ENCODE measurements around the gene DEFB114.
"Not testable (repeated sequence)": the region's sequence is repeated elsewhere in the genome, so short reads cannot be mapped to it uniquely, and the experiment has no call there.

Gene DEFB114

GRCh38 chr6:49964064-49964463 is at the start of gene DEFB114:
DEFB114 (minus strand) TSS chr6:49964164; CDS start chr6:49964105, 59 bp downstream.
- no peak for DNase-seq (ENCODE audit: low read depth)

- no peak for DNase-seq (ENCODE audit: low read depth)
Measured at GRCh38 chr6:50007819-50008218, 43.9 kb upstream of the DEFB114 start.

- no peak for DNase-seq (ENCODE audit: low read depth)
Measured at GRCh38 chr6:50003139-50003538, 39.2 kb upstream of the DEFB114 start.

GRCh38 chr6:49995278-49995677 is 31.3 kb upstream of the DEFB114 start:
- no peak for DNase-seq (ENCODE audit: low read depth)

- no peak for DNase-seq (ENCODE audit: low read depth)
Measured at GRCh38 chr6:49988900-49989299, 24.9 kb upstream of the DEFB114 start.

- DNase-seq (ENCODE audit: low read depth): no peak
Measured at GRCh38 chr6:49987749-49988148, 23.8 kb upstream of the DEFB114 start.

GRCh38 chr6:49986551-49986950 is 22.6 kb upstream of the DEFB114 start:
- no peak for DNase-seq (ENCODE audit: low read depth)

GRCh38 chr6:49982046-49982445 is 18.1 kb upstream of the DEFB114 start:
- DNase-seq (ENCODE audit: low read depth): no peak

- DNase-seq (ENCODE audit: low read depth): no peak
Measured at GRCh38 chr6:49980898-49981297, 16.9 kb upstream of the DEFB114 start.

- no peak for DNase-seq (ENCODE audit: low read depth)
Measured at GRCh38 chr6:49979584-49979983, 15.6 kb upstream of the DEFB114 start.

- DNase-seq (ENCODE audit: low read depth): no peak
Measured at GRCh38 chr6:49978332-49979226, 14.6 kb upstream of the DEFB114 start.

GRCh38 chr6:49969605-49970004 is 5.6 kb upstream of the DEFB114 start, which contains the start of gene DEFB113:
DEFB113 (minus strand) TSS chr6:49969625; CDS start chr6:49969625, 0 bp downstream.
- DNase-seq (ENCODE audit: low read depth): no peak

- no peak for DNase-seq (ENCODE audit: low read depth)
Measured at GRCh38 chr6:49966823-49967222, 2.9 kb upstream of the DEFB114 start.

- no peak for DNase-seq (ENCODE audit: low read depth)
Measured at GRCh38 chr6:49966334-49966733, 2.4 kb upstream of the DEFB114 start.

- DNase-seq (ENCODE audit: low read depth): no peak
Measured at GRCh38 chr6:49958180-49958579, 5.8 kb downstream of the DEFB114 start.

- no peak for DNase-seq (ENCODE audit: low read depth)
Measured at GRCh38 chr6:49955847-49956246, 8.1 kb downstream of the DEFB114 start.

GRCh38 chr6:49951926-49952325 is 12.0 kb downstream of the DEFB114 start:
- DNase-seq (ENCODE audit: low read depth): no peak

- no peak for DNase-seq (ENCODE audit: low read depth)
Measured at GRCh38 chr6:49950415-49950751, 13.6 kb downstream of the DEFB114 start.

GRCh38 chr6:49949062-49949461 is 14.9 kb downstream of the DEFB114 start:
- no peak for DNase-seq (ENCODE audit: low read depth)

GRCh38 chr6:49946835-49947234 is 17.1 kb downstream of the DEFB114 start:
- no peak for DNase-seq (ENCODE audit: low read depth)

- DNase-seq (ENCODE audit: low read depth): not testable (repeated sequence)
Measured at GRCh38 chr6:49944068-49944467, 19.9 kb downstream of the DEFB114 start.

- DNase-seq (ENCODE audit: low read depth): no peak
Measured at GRCh38 chr6:49939993-49940498, 23.9 kb downstream of the DEFB114 start.

GRCh38 chr6:49937811-49938210 is 26.2 kb downstream of the DEFB114 start:
- DNase-seq (ENCODE audit: low read depth): no peak

- DNase-seq (ENCODE audit: low read depth): no peak
Measured at GRCh38 chr6:49937017-49937416, 26.9 kb downstream of the DEFB114 start.

All from activated T-cell treated with anti-CD3 and anti-CD28 coated beads for 1 hour (primary cell).